ENCODE measurements around the gene HSPA8. TPM values are rescaled to one million over a fixed set of nuclear protein-coding genes. Genes with fewer than 3 reads are reported as not detected.

HSPA8 gene
- total RNA-seq, 2 donors from 2014 or later, result 565 to 901 TPM

DNA sequence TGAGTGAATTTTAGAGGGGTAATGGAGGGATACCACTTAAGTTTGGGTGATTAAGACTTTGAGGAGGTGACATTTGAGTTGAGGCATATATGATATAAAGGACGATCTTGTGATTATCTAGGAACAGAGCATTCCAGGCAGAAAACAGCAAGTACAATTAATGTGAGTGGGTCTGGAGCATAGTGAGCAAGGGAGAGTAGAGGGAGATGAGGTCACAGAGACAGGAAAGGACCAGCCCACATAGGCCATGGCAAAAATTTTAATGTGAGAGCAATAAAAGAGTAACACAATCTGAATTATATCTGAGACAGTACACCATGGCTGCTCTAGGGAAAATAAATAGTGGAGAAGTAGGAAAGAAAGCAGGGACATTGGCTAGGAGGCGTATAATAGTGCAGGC lies 14.5 kb upstream of the HSPA8 start:
- TF ChIP-seq, protein P1, sequence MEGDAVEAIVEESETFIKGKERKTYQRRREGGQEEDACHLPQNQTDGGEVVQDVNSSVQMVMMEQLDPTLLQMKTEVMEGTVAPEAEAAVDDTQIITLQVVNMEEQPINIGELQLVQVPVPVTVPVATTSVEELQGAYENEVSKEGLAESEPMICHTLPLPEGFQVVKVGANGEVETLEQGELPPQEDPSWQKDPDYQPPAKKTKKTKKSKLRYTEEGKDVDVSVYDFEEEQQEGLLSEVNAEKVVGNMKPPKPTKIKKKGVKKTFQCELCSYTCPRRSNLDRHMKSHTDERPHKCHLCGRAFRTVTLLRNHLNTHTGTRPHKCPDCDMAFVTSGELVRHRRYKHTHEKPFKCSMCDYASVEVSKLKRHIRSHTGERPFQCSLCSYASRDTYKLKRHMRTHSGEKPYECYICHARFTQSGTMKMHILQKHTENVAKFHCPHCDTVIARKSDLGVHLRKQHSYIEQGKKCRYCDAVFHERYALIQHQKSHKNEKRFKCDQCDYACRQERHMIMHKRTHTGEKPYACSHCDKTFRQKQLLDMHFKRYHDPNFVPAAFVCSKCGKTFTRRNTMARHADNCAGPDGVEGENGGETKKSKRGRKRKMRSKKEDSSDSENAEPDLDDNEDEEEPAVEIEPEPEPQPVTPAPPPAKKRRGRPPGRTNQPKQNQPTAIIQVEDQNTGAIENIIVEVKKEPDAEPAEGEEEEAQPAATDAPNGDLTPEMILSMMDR (IDR thresholded peaks at IDR 0.05), result no peak
- H3K9me3 ChIP-seq, result no peaks in the 10 kb centered on the region
- no peaks in the 10 kb centered on the region for H3K36me3 ChIP-seq
- no peak for DNase-seq
- H3K27ac ChIP-seq, result no peak overlapping the region
- intact Hi-C loops (cut with DNase I), result no loop called here
- no peak overlapping the region for H3K4me3 ChIP-seq
- H3K4me1 ChIP-seq, result no peaks in the 10 kb centered on the region
- H3K27me3 ChIP-seq, result no peaks in the 10 kb centered on the region
- H3K9ac ChIP-seq (ENCODE audit: low read depth in 2 of 2, low read length in 2 of 2), result no peak overlapping the region

DNA sequence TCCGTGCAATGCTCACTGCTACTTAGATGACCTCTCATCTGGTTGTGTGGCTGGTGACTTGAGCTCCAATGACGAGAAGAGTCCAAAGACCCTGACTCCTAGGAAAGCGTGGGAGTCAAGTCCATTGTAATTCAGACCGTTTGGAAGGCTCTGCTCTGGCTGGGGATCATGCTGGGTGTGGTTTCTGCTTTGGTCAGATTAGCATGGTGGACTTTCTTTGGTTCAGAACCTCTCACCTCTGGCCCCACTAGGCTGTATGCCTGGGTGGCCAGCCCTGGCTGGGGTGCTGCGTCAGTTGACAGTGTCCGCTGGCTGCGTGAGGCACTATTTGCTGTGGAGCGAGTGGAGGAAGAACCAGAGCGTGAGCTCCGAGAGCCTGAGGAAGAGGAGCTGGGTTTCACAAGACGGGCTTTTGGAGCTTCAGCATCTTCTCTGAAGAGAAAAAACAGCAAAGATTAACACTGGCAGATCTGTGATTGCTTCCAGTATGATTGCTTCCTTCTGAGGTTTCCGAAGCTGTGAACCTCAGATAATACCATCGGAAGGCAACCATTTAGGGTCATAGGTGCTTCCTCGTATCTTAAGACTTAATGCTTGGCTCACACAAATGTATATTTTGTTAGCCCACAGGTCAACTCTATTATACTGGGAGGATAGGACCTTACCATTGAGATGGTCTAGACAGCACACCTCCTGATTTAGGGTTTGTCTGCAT lies 11.6 kb upstream of the HSPA8 start:
- intact Hi-C loops (cut with DNase I), result no loop called here

DNA sequence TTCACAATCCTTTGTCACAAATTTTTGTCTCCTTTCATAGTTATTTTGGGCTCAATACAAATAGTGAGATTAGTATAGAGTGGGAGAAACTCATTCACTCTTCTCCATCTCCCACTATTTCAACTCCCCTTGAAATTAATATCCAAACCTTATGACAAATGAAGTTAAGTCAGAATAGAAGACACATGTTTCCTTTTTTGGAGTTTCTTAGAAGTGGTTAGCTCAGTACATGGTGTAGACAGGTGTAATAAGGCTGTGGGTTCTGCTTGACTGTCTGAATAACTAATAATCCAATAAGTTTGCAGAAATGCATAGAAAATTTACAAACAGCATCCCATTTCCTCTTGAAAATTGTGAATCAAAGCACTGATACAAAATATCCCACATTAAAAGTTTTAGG lies 10.8 kb upstream of the HSPA8 start:
- H3K27me3 ChIP-seq, result no peaks in the 10 kb centered on the region
- no peaks in the 10 kb centered on the region for H3K4me1 ChIP-seq
- TF ChIP-seq, protein P1 (IDR thresholded peaks at IDR 0.05), result no peak
- no peak for DNase-seq
- no peak overlapping the region for H3K27ac ChIP-seq
- no peak overlapping the region for H3K4me3 ChIP-seq
- H3K36me3 ChIP-seq, result no peaks in the 10 kb centered on the region
- no peak overlapping the region for H3K9ac ChIP-seq (ENCODE audit: low read depth in 2 of 2, low read length in 2 of 2)
- H3K9me3 ChIP-seq, result no peaks in the 10 kb centered on the region
- intact Hi-C loops (cut with DNase I), result no loop called here

More for the DNA sequence above, 11.6 kb upstream of the HSPA8 start:
- Histone ChIP-seq H3K9ac (ENCODE audit: low read depth in 2 of 2, low read length in 2 of 2) (no peak overlapping the region), H3K27ac (no peak overlapping the region), H3K4me3 (no peak overlapping the region), H3K4me1 (no peaks in the 10 kb centered on the region), H3K9me3 (no peaks in the 10 kb centered on the region), H3K27me3 (no peaks in the 10 kb centered on the region), H3K36me3 (no peaks in the 10 kb centered on the region)
- DNase-seq, result no peak
- TF ChIP-seq, protein P1 (IDR thresholded peaks at IDR 0.05), result no peak

DNA sequence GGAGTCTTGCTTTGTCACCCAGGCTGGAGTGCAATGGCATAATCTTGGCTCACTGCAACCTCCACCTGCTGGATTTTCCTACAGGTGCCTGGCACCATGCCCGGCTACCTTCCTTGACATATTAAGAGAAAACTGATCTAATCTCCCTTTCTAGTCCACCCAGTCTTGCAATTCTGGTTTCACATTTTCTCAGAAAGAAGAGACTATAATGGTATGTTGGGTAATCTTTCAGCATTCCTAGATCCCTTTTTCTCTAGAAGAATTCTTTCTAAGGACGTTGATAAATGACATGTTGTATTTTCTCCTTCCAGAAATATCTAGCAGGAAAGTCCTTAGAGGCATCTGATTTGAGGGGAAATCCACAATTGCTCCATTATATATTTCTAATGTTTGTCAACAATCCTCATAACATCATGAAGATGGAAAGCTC lies 10.4 kb upstream of the HSPA8 start:
- TF ChIP-seq, protein P1 (IDR thresholded peaks at IDR 0.05), result no peak
- intact Hi-C loops (cut with DNase I), result no loop called here
- H3K36me3 ChIP-seq, result no peaks in the 10 kb centered on the region

DNA sequence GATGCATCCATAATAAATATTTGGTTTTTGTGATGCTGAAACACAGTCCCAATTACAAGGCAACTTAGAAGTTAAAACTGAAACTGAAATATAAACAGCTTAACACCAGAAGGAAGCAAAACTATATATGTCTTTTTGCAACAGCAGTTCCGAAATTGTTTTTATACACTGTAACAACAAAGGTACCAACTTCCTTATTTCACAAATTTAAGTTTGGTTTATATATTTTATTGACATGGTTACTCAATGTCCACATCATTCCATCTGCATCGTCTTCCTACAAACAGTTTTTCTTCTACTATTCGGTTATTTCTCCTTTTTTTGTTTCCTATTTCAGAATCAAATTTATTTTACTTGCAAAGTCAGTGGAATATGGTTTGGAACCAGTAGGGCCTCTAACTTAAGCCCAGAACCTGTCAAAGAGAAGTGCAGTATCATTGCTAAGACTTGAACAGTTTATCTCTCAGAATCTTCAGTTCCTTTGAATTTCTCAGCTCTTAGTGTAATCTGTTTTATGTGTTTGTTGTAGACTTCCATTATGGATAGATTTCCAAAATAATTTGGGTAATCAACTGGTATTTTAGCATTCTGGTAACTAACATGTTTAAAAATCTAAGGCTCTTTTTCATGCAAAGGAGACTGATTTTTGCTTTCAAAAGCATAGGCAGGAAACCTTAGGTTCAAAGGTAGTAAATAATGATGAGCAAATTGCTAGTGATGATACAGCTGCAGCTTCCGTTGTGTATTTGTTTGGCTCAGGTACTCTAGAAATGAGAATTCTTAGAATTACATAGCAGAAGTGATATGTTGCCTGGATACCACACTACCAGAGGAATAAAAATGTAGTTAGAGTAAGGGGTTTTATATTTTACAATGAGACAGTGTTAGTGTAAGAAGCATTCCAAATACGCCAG lies 8.2 kb upstream of the HSPA8 start:
- peak overlapping the region in 1 of 2 donors; percentile 32 for H3K9ac ChIP-seq (ENCODE audit: low read depth in 2 of 2, low read length in 2 of 2)
- H3K27ac ChIP-seq, result peak overlapping the region; percentile 58
- TF ChIP-seq, protein P1 (IDR thresholded peaks at IDR 0.05), result no peak
- intact Hi-C loops (cut with DNase I), result no loop called here
- H3K27me3 ChIP-seq, result no peaks in the 10 kb centered on the region
- no peak for DNase-seq
- H3K4me3 ChIP-seq, result no peak overlapping the region
- no peaks in the 10 kb centered on the region for H3K9me3 ChIP-seq
- no peaks in the 10 kb centered on the region for H3K4me1 ChIP-seq
- H3K36me3 ChIP-seq, result no peaks in the 10 kb centered on the region

More for the DNA sequence above, 10.4 kb upstream of the HSPA8 start:
- Histone ChIP-seq H3K4me3 (no peak overlapping the region), H3K27me3 (no peaks in the 10 kb centered on the region), H3K9ac (ENCODE audit: low read depth in 2 of 2, low read length in 2 of 2) (no peak overlapping the region), H3K9me3 (no peaks in the 10 kb centered on the region), H3K4me1 (no peaks in the 10 kb centered on the region), H3K27ac (no peak overlapping the region)
- peak; percentile 52 for DNase-seq

Data from colonic mucosa (tissue), 4 donors.